ENCODE measurements around the gene SPNS2. TPM values are rescaled to one million over a fixed set of nuclear protein-coding genes. Genes with fewer than 3 reads are reported as not detected.

The SPNS2 gene
- total and polyA plus RNA-seq, 10 of the 15 experiments (the other 5 are each of a cell fraction or from before 2014, with no cell fraction given), result 0.04 to 1.1 (median 0.23) TPM; not detected in 2

GRCh38 chr17:4525691-4526397 lies 27.2 kb downstream of the SPNS2 start (continued):
- TF ChIP-seq BRCA1 (IDR thresholded peaks at IDR 0.05; ENCODE audit: low read depth, low read length), result no peak
- TF ChIP-seq MXI1 (IDR thresholded peaks at IDR 0.05; ENCODE audit: low read depth, low read length), result no peak
- TF ChIP-seq ZZZ3 (IDR thresholded peaks at IDR 0.05; ENCODE audit: control insufficient read depth, insufficient read length, low read depth), result no peak
- TF ChIP-seq ZSCAN29 (IDR thresholded peaks at IDR 0.05), result no peak

GRCh38 chr17:4527134-4527533 lies 28.5 kb downstream of the SPNS2 start:
- WGBS (ENCODE audit: insufficient coverage, insufficient replicate concordance, low lambda C conversion rate, missing lambda C conversion rate), result 100% methylated on average over 1 of the region's 1 CpG
- in situ Hi-C loops (cut with MboI), result no loop called here
- FAIRE-seq (no peak), ATAC-seq (no peak), DNase-seq (ENCODE audit: low read depth, low spot score) (no peak)
- Histone ChIP-seq H2AFZ (ENCODE audit: control insufficient read depth, low read depth, low read length) (no peak overlapping the region), H3K79me2 (ENCODE audit: control insufficient read depth, insufficient read depth, low read length) (no peaks in the 10 kb centered on the region), H3K4me1 (ENCODE audit: control insufficient read depth, insufficient read depth, low read length) (peaks cover 8% of the 10 kb centered on the region), H3K27me3 (replicated peaks in 1 of 2; ENCODE audit: control insufficient read depth in 2 of 2, insufficient read depth in 2 of 2, low read length in 1 of 2) (no peaks in the 10 kb centered on the region), H3K9me3 (replicated peaks; ENCODE audit: control insufficient read depth, insufficient read depth, low read length) (no peaks in the 10 kb centered on the region), H3K9ac (ENCODE audit: control insufficient read depth, insufficient read depth, low read length) (no peak overlapping the region), H3K4me2 (ENCODE audit: control insufficient read depth, insufficient read depth) (no peak overlapping the region), H3K4me3 (no peak overlapping the region), H3K27ac (ENCODE audit: control insufficient read depth, insufficient read depth) (no peak overlapping the region), H3K36me3 (ENCODE audit: control insufficient read depth in 2 of 2, insufficient read depth in 2 of 2, low read length in 1 of 2) (no peaks in the 10 kb centered on the region), H4K20me1 (ENCODE audit: control insufficient read depth, insufficient read depth) (no peaks in the 10 kb centered on the region)
- intact Hi-C loops (cut with micrococcal nuclease; ENCODE audit: unreplicated experiment), result loop anchor here (10.0 kb wide), 1 partner anchor 102 kb away; no protein-coding TSS in a partner anchor
- ChIA-PET RAD21 (ENCODE audit: unreplicated experiment) (no interaction called here), POLR2A (no interaction called here), SMC1A (ENCODE audit: uncharacterized antibody, unreplicated experiment) (no interaction called here), CTCF (no interaction called here)
- BruUV-seq (replicated peaks), result no TSS peak
- TF ChIP-seq MXI1 (IDR thresholded peaks at IDR 0.05; ENCODE audit: low read depth, low read length), result no peak
- TF ChIP-seq, protein P1, sequence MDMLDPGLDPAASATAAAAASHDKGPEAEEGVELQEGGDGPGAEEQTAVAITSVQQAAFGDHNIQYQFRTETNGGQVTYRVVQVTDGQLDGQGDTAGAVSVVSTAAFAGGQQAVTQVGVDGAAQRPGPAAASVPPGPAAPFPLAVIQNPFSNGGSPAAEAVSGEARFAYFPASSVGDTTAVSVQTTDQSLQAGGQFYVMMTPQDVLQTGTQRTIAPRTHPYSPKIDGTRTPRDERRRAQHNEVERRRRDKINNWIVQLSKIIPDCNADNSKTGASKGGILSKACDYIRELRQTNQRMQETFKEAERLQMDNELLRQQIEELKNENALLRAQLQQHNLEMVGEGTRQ (IDR thresholded peaks at IDR 0.05; ENCODE audit: borderline replicate concordance, low read depth, low read length), result no peak
